ENCODE data around the gene POLA1. TPM values are rescaled to one million over a fixed set of nuclear protein-coding genes. Genes with fewer than 3 reads are reported as not detected.
"Not testable (repeated sequence)": the region's sequence is repeated elsewhere in the genome, so short reads cannot be mapped to it uniquely, and the experiment has no call there.

The POLA1 gene
- polyA plus RNA-seq, 1 donor = 10.4 TPM

GRCh38 chrX:24796204-24796603 lies 102.5 kb downstream of the POLA1 start:
- Histone ChIP-seq H3K4me3 (ENCODE audit: low read length) (no peak overlapping the region), H3K9me3 (ENCODE audit: control insufficient read depth, low read depth, low read length) (no peaks in the 10 kb centered on the region), H3K27me3 (ENCODE audit: control insufficient read depth, insufficient read depth, low read length) (no peaks in the 10 kb centered on the region), H3K27ac (ENCODE audit: low read length) (no peak overlapping the region), H3K36me3 (ENCODE audit: control insufficient read depth, insufficient read depth, low read length) (no peaks in the 10 kb centered on the region), H3K4me1 (ENCODE audit: control insufficient read depth, insufficient read depth, low read length) (no peaks in the 10 kb centered on the region)
- no peak for DNase-seq

- H3K9me3 ChIP-seq (ENCODE audit: control insufficient read depth, low read depth, low read length) = no peaks in the 10 kb centered on the region
- WGBS (ENCODE audit: insufficient coverage, low lambda C conversion rate) = no CpG with 5 or more reads among the region's 4 CpGs
- no peaks in the 10 kb centered on the region for H3K4me1 ChIP-seq (ENCODE audit: control insufficient read depth, insufficient read depth, low read length)
- H3K27me3 ChIP-seq (ENCODE audit: control insufficient read depth, insufficient read depth, low read length) = no peaks in the 10 kb centered on the region
- H3K4me3 ChIP-seq (ENCODE audit: low read length) = no peak overlapping the region
- no peaks in the 10 kb centered on the region for H3K36me3 ChIP-seq (ENCODE audit: control insufficient read depth, insufficient read depth, low read length)
- H3K27ac ChIP-seq (ENCODE audit: low read length) = no peak overlapping the region
- DNase-seq = no peak
These were observed 105.4 kb downstream of the POLA1 start for GRCh38 chrX:24799078-24799477.

- Histone ChIP-seq H3K36me3 (ENCODE audit: control insufficient read depth, insufficient read depth, low read length) (no peaks in the 10 kb centered on the region), H3K27ac (ENCODE audit: low read length) (no peak overlapping the region), H3K4me3 (ENCODE audit: low read length) (no peak overlapping the region), H3K9me3 (ENCODE audit: control insufficient read depth, low read depth, low read length) (no peaks in the 10 kb centered on the region), H3K27me3 (ENCODE audit: control insufficient read depth, insufficient read depth, low read length) (no peaks in the 10 kb centered on the region), H3K4me1 (ENCODE audit: control insufficient read depth, insufficient read depth, low read length) (no peaks in the 10 kb centered on the region)
- no CpG with 5 or more reads among the region's 2 CpGs for WGBS (ENCODE audit: insufficient coverage, low lambda C conversion rate)
- no peak for DNase-seq
These were observed 105.8 kb downstream of the POLA1 start for GRCh38 chrX:24799565-24799964.

- no peaks in the 10 kb centered on the region for H3K4me1 ChIP-seq (ENCODE audit: control insufficient read depth, insufficient read depth, low read length)
- H3K4me3 ChIP-seq (ENCODE audit: low read length) = no peak overlapping the region
- H3K27me3 ChIP-seq (ENCODE audit: control insufficient read depth, insufficient read depth, low read length) = no peaks in the 10 kb centered on the region
- H3K27ac ChIP-seq (ENCODE audit: low read length) = no peak overlapping the region
- WGBS (ENCODE audit: insufficient coverage, low lambda C conversion rate) = no CpG with 5 or more reads among the region's 7 CpGs
- H3K9me3 ChIP-seq (ENCODE audit: control insufficient read depth, low read depth, low read length) = no peaks in the 10 kb centered on the region
- H3K36me3 ChIP-seq (ENCODE audit: control insufficient read depth, insufficient read depth, low read length) = no peaks in the 10 kb centered on the region
- DNase-seq = no peak
These were observed 111.5 kb downstream of the POLA1 start for GRCh38 chrX:24805201-24805600.

DNA sequence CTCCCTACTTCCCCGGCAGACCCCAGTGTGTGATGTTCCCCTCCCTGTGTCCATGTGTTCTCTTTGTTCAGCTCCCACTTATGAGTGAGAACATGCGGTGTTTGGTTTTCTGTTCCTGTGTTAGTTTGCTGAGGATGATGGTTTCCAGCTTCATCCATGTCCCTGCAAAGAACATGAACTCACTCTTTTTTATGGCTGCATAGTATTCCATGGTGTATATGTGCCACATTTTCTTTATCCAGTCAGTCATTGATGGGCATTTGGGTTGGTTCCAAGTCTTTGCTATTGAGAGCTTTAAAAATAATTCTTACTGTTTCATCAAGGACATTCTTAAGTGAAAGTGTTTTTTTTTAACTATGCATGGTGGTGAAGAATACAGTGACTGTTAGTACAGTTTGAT lies 126.1 kb downstream of the POLA1 start:
- not testable (repeated sequence) for H3K4me1 ChIP-seq (ENCODE audit: control insufficient read depth, insufficient read depth, low read length); DNase-seq; H3K27me3 ChIP-seq (ENCODE audit: control insufficient read depth, insufficient read depth, low read length); H3K27ac ChIP-seq (ENCODE audit: low read length); H3K36me3 ChIP-seq (ENCODE audit: control insufficient read depth, insufficient read depth, low read length); H3K4me3 ChIP-seq (ENCODE audit: low read length); H3K9me3 ChIP-seq (ENCODE audit: control insufficient read depth, low read depth, low read length)
- no CpG with 5 or more reads among the region's 2 CpGs for WGBS (ENCODE audit: insufficient coverage, low lambda C conversion rate)

GRCh38 chrX:24828147-24828546 lies 134.4 kb downstream of the POLA1 start:
- H3K27me3 ChIP-seq (ENCODE audit: control insufficient read depth, insufficient read depth, low read length) = no peaks in the 10 kb centered on the region
- H3K4me1 ChIP-seq (ENCODE audit: control insufficient read depth, insufficient read depth, low read length) = no peaks in the 10 kb centered on the region
- H3K9me3 ChIP-seq (ENCODE audit: control insufficient read depth, low read depth, low read length) = no peaks in the 10 kb centered on the region
- no peak overlapping the region for H3K4me3 ChIP-seq (ENCODE audit: low read length)
- no CpG with 5 or more reads among the region's 2 CpGs for WGBS (ENCODE audit: insufficient coverage, low lambda C conversion rate)
- H3K27ac ChIP-seq (ENCODE audit: low read length) = no peak overlapping the region
- peaks cover 5% of the 10 kb centered on the region for H3K36me3 ChIP-seq (ENCODE audit: control insufficient read depth, insufficient read depth, low read length)
- peak; percentile 3 to 42 for DNase-seq

DNA sequence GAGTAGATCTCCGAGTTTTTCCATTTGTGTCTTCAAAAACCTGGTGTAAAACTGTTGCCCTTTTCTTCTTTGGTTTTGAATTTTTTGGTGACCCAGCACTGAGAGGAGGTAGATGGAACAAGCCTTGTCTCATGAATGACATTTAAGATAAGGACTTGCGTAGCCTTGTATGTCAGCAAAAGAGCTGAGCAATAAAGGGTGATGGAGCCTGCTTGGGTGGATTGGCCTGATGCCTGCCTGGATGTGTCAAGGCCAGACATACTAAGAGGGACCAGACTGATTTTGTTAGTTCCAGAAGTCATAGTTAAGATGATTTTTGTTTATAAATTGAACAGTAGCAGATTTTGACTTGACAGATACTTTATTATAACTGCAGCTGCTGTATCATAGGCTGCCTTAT lies 134.9 kb downstream of the POLA1 start:
- WGBS (ENCODE audit: insufficient coverage, low lambda C conversion rate) = 83% methylated on average over 1 of the region's 2 CpGs

GRCh38 chrX:24833695-24834094 lies 140.0 kb downstream of the POLA1 start:
- H3K27me3 ChIP-seq (ENCODE audit: control insufficient read depth, insufficient read depth, low read length) = no peaks in the 10 kb centered on the region
- DNase-seq = no peak
- no peaks in the 10 kb centered on the region for H3K36me3 ChIP-seq (ENCODE audit: control insufficient read depth, insufficient read depth, low read length)
- no peak overlapping the region for H3K27ac ChIP-seq (ENCODE audit: low read length)
- no CpG with 5 or more reads among the region's 5 CpGs for WGBS (ENCODE audit: insufficient coverage, low lambda C conversion rate)
- no peaks in the 10 kb centered on the region for H3K9me3 ChIP-seq (ENCODE audit: control insufficient read depth, low read depth, low read length)
- H3K4me3 ChIP-seq (ENCODE audit: low read length) = no peak overlapping the region
- no peaks in the 10 kb centered on the region for H3K4me1 ChIP-seq (ENCODE audit: control insufficient read depth, insufficient read depth, low read length)

More for the DNA sequence above, 134.9 kb downstream of the POLA1 start:
- H3K4me3 ChIP-seq (ENCODE audit: low read length) = no peak overlapping the region
- H3K27me3 ChIP-seq (ENCODE audit: control insufficient read depth, insufficient read depth, low read length) = no peaks in the 10 kb centered on the region
- no peaks in the 10 kb centered on the region for H3K9me3 ChIP-seq (ENCODE audit: control insufficient read depth, low read depth, low read length)
- H3K27ac ChIP-seq (ENCODE audit: low read length) = no peak overlapping the region
- peaks cover 5% of the 10 kb centered on the region for H3K36me3 ChIP-seq (ENCODE audit: control insufficient read depth, insufficient read depth, low read length)
- no peaks in the 10 kb centered on the region for H3K4me1 ChIP-seq (ENCODE audit: control insufficient read depth, insufficient read depth, low read length)
- no peak for DNase-seq

DNA sequence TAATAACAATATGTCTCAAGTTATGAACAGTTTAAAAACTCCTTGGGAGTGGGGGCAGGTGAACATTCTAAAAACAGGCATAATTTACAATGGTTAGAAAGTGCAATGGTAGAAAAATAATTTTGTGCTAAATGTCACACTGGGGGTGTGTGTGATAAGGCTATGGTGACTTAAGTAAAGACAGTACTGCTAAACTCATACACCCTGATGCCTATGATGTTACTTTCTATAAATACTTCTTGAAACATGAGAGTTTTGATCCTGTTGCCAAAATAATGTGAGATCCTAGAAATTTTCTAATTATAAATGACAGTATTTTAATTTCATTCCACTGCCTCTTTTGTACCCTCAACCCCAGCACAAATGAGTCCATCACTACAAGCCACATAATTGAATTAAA lies 144.2 kb downstream of the POLA1 start:
- Histone ChIP-seq H3K4me3 (ENCODE audit: low read length) (no peak overlapping the region), H3K27me3 (ENCODE audit: control insufficient read depth, insufficient read depth, low read length) (no peaks in the 10 kb centered on the region), H3K9me3 (ENCODE audit: control insufficient read depth, low read depth, low read length) (no peaks in the 10 kb centered on the region), H3K4me1 (ENCODE audit: control insufficient read depth, insufficient read depth, low read length) (no peaks in the 10 kb centered on the region), H3K36me3 (ENCODE audit: control insufficient read depth, insufficient read depth, low read length) (no peaks in the 10 kb centered on the region), H3K27ac (ENCODE audit: low read length) (no peak overlapping the region)
- no peak for DNase-seq

- Histone ChIP-seq H3K27me3 (ENCODE audit: control insufficient read depth, insufficient read depth, low read length) (no peaks in the 10 kb centered on the region), H3K4me1 (ENCODE audit: control insufficient read depth, insufficient read depth, low read length) (no peaks in the 10 kb centered on the region), H3K36me3 (ENCODE audit: control insufficient read depth, insufficient read depth, low read length) (no peaks in the 10 kb centered on the region), H3K27ac (ENCODE audit: low read length) (no peak overlapping the region), H3K4me3 (ENCODE audit: low read length) (no peak overlapping the region), H3K9me3 (ENCODE audit: control insufficient read depth, low read depth, low read length) (no peaks in the 10 kb centered on the region)
- DNase-seq = peak in 1 of 2 donors; percentile 20
- no CpG with 5 or more reads among the region's 3 CpGs for WGBS (ENCODE audit: insufficient coverage, low lambda C conversion rate)
These were observed 144.9 kb downstream of the POLA1 start for GRCh38 chrX:24838629-24839028.

GRCh38 chrX:24839331-24839730 lies 145.6 kb downstream of the POLA1 start:
- Histone ChIP-seq H3K36me3 (ENCODE audit: control insufficient read depth, insufficient read depth, low read length) (no peaks in the 10 kb centered on the region), H3K4me1 (ENCODE audit: control insufficient read depth, insufficient read depth, low read length) (no peaks in the 10 kb centered on the region), H3K27me3 (ENCODE audit: control insufficient read depth, insufficient read depth, low read length) (no peaks in the 10 kb centered on the region), H3K4me3 (ENCODE audit: low read length) (no peak overlapping the region), H3K27ac (ENCODE audit: low read length) (no peak overlapping the region), H3K9me3 (ENCODE audit: control insufficient read depth, low read depth, low read length) (no peaks in the 10 kb centered on the region)
- WGBS (ENCODE audit: insufficient coverage, low lambda C conversion rate) = no CpG with 5 or more reads among the region's 4 CpGs
- no peak for DNase-seq
